CD4-positive, alpha-beta T cell (primary cell): ENCODE results near the gene HS6ST2. TPM values are rescaled to one million over a fixed set of nuclear protein-coding genes. Genes with fewer than 3 reads are reported as not detected.

Source experiments
- ATAC-seq: fragments of 200-7000 bp; cut with Tn5 transposase; one replicate; pipeline ENCODE4 v1.10.0; 2022; ENCODE audit warnings: mild to moderate bottlenecking; ENCODE audit not compliant: poor library complexity
- CTCF ChIA-PET: fragments of 350-600 bp; sonication (Branson Sonifier 250); formaldehyde crosslinking; loops from one replicate; lab custom pipeline; 2021; ENCODE audit warnings: antibody characterized with exemption, inconsistent platforms; lab: Charles Lee
- POLR2A ChIA-PET: fragments of 350-600 bp; sonication (Branson Sonifier 250); formaldehyde crosslinking; loops from one replicate; lab custom pipeline; 2021; ENCODE audit warnings: antibody characterized with exemption, inconsistent platforms; lab: Charles Lee
- DNase-seq, 14 experiments: peaks; one replicate each; pipeline ENCODE4 v3.0.0-alpha.2; 2013 to 2020; ENCODE audit warnings: mixed read lengths in 2 of 14
- H3K27ac ChIP-seq, 2 donors: one replicate each; pipeline versions ENCODE4 v1.5.1 to v1.7.0; 2013; ENCODE audit warnings: low read length in 2 of 2, low read depth in 1 of 2, mild to moderate bottlenecking in 1 of 2
- H3K27me3 ChIP-seq, 2 experiments: 1 replicate in 1 of 2; 2 replicates in 1 of 2; pipeline versions ENCODE4 v1.6.1 to v1.7.0; 2013; ENCODE audit warnings: low read length in 2 of 2, control low read depth in 1 of 2, mild to moderate bottlenecking in 1 of 2, moderate library complexity in 1 of 2; ENCODE audit not compliant: insufficient read depth in 2 of 2, control insufficient read depth in 1 of 2
- H3K36me3 ChIP-seq: one replicate; pipeline ENCODE4 v1.6.1; 2013; ENCODE audit warnings: low read length, control low read depth; ENCODE audit not compliant: insufficient read depth
- H3K4me1 ChIP-seq: one replicate; pipeline ENCODE4 v1.6.1; 2013; ENCODE audit warnings: low read length, control low read depth; ENCODE audit not compliant: insufficient read depth
- H3K4me3 ChIP-seq: one replicate; pipeline ENCODE4 v1.5.1; 2013; ENCODE audit warnings: mild to moderate bottlenecking, low read length, moderate library complexity
- H3K9me3 ChIP-seq, 2 experiments: 1 replicate in 1 of 2; 2 replicates in 1 of 2; pipeline versions ENCODE4 v1.6.1 to v1.7.0; 2013; ENCODE audit warnings: low read length in 2 of 2, mild to moderate bottlenecking in 2 of 2, control low read depth in 1 of 2, moderate library complexity in 1 of 2; ENCODE audit not compliant: control insufficient read depth in 1 of 2, insufficient read depth in 1 of 2
- H3K27ac Mint-ChIP-seq: one replicate; pipeline ENCODE4 v1.8.0; 2020; ENCODE audit warnings: mixed read lengths
- H3K27me3 Mint-ChIP-seq: one replicate; pipeline ENCODE4 v1.8.0; 2021; ENCODE audit warnings: mixed read lengths
- H3K36me3 Mint-ChIP-seq: one replicate; pipeline ENCODE4 v1.8.0; 2021; ENCODE audit warnings: low read depth, mixed read lengths
- H3K4me1 Mint-ChIP-seq: one replicate; pipeline ENCODE4 v1.8.0; 2021; ENCODE audit warnings: low read depth, mixed read lengths
- H3K4me3 Mint-ChIP-seq: one replicate; pipeline ENCODE4 v1.8.0; 2020; ENCODE audit warnings: mild to moderate bottlenecking, mixed read lengths
- H3K9me3 Mint-ChIP-seq: one replicate; pipeline ENCODE4 v1.8.0; 2020; ENCODE audit warnings: mixed read lengths
- CTCF ChIP-seq: fragments of 200-600 bp; IDR thresholded peaks from one replicate; pipeline ENCODE4 v1.8.0; 2022; ENCODE audit warnings: antibody characterized with exemption, mild to moderate bottlenecking
- intact Hi-C, 2 experiments: fragments of 100-400 bp; cut with DNase I in 1 of 2; cut with micrococcal nuclease in 1 of 2; formaldehyde crosslinking; loops; one replicate each; pipeline versions ENCODE4 v1.15.1 to v1.9.0; 2023 to 2025; cut with DNase I, micrococcal nuclease
- total RNA-seq, 174 experiments: library from RNA in 2 of 174; stranded (reverse) in 2 of 174; gene quantifications; one replicate each; pipeline ENCODE4 v1.2.3 and lab custom pipeline; 2021 to 2026

Gene HS6ST2
- total RNA-seq, 2 experiments from 2014 or later, result not detected

GRCh38 chrX:132831336-132831973, 127.0 kb downstream of the HS6ST2 start:
- no peaks in the 10 kb centered on the region for H3K27me3 Mint-ChIP-seq
- Histone ChIP-seq H3K36me3 (no peaks in the 10 kb centered on the region), H3K27ac (no peak overlapping the region), H3K4me3 (no peak overlapping the region), H3K27me3 (no peaks in the 10 kb centered on the region), H3K9me3 (no peaks in the 10 kb centered on the region), H3K4me1 (no peaks in the 10 kb centered on the region)
- no peaks in the 10 kb centered on the region for H3K9me3 Mint-ChIP-seq
- no peaks in the 10 kb centered on the region for H3K36me3 Mint-ChIP-seq
- POLR2A ChIA-PET, result no interaction called here
- no peak for DNase-seq
- no peak for TF ChIP-seq CTCF
- intact Hi-C loops, result no loop called here
- H3K4me1 Mint-ChIP-seq, result no peaks in the 10 kb centered on the region
- CTCF ChIA-PET, result no interaction called here
- H3K27ac Mint-ChIP-seq, result no peak overlapping the region
- no peak for ATAC-seq
- H3K4me3 Mint-ChIP-seq, result no peak overlapping the region

GRCh38 chrX:132822634-132823012, 135.8 kb downstream of the HS6ST2 start:
- no peak for DNase-seq
- H3K4me1 Mint-ChIP-seq, result no peaks in the 10 kb centered on the region

GRCh38 chrX:132821974-132822633, 136.3 kb downstream of the HS6ST2 start:
- no peak overlapping the region for H3K4me3 ChIP-seq
- no peak for TF ChIP-seq CTCF
- no peaks in the 10 kb centered on the region for H3K36me3 ChIP-seq
- H3K27me3 ChIP-seq, result no peaks in the 10 kb centered on the region
- no peaks in the 10 kb centered on the region for H3K36me3 Mint-ChIP-seq
- no peak overlapping the region for H3K27ac Mint-ChIP-seq
- ChIA-PET CTCF (no interaction called here), POLR2A (no interaction called here)
- intact Hi-C loops, result no loop called here
- no peak for DNase-seq
- no peaks in the 10 kb centered on the region for H3K9me3 Mint-ChIP-seq
- ATAC-seq, result no peak
- H3K9me3 ChIP-seq, result no peaks in the 10 kb centered on the region
- H3K27me3 Mint-ChIP-seq, result no peaks in the 10 kb centered on the region
- no peaks in the 10 kb centered on the region for H3K4me1 Mint-ChIP-seq
- no peak overlapping the region for H3K27ac ChIP-seq
- no peak overlapping the region for H3K4me3 Mint-ChIP-seq
- no peaks in the 10 kb centered on the region for H3K4me1 ChIP-seq

More at GRCh38 chrX:132822634-132823012, 135.8 kb downstream of the HS6ST2 start:
- Histone ChIP-seq H3K27ac (no peak overlapping the region), H3K4me1 (no peaks in the 10 kb centered on the region), H3K27me3 (no peaks in the 10 kb centered on the region), H3K9me3 (no peaks in the 10 kb centered on the region), H3K4me3 (no peak overlapping the region), H3K36me3 (no peaks in the 10 kb centered on the region)
- intact Hi-C loops, result no loop called here
- no peaks in the 10 kb centered on the region for H3K27me3 Mint-ChIP-seq
- H3K9me3 Mint-ChIP-seq, result no peaks in the 10 kb centered on the region
- POLR2A ChIA-PET, result no interaction called here
- no peak for ATAC-seq
- CTCF ChIA-PET, result no interaction called here
- no peak for TF ChIP-seq CTCF
- H3K4me3 Mint-ChIP-seq, result no peak overlapping the region
- no peaks in the 10 kb centered on the region for H3K36me3 Mint-ChIP-seq
- no peak overlapping the region for H3K27ac Mint-ChIP-seq
